Stomach (tissue), 9 donors: Measurements from ENCODE around the gene AR. TPM values are rescaled to one million over a fixed set of nuclear protein-coding genes. Genes with fewer than 3 reads are reported as not detected.

Experiments used
- DNase-seq, 2 donors: peaks; one replicate each; pipeline versions ENCODE4 v3.0.0 to v3.0.0-alpha.2; 2013 to 2019
- H3K27ac ChIP-seq, 5 donors: fragments of 200-600 bp in 4 of 5; sonication (generic) in 4 of 5; one replicate each; pipeline ENCODE4 v1.5.1; 2013 to 2019; ENCODE audit warnings: mild to moderate bottlenecking in 1 of 5, moderate library complexity in 1 of 5
- H3K27me3 ChIP-seq, 3 donors: fragments of 200-600 bp; sonication (generic); one replicate each; pipeline ENCODE4 v1.5.1; 2017 to 2019; ENCODE audit warnings: mixed run types in 1 of 3
- H3K36me3 ChIP-seq, 4 donors: fragments of 200-600 bp; sonication (generic); 1 replicate in 3 of 4; 2 replicates in 1 of 4; pipeline ENCODE4 v1.5.1; 2016 to 2019
- H3K4me1 ChIP-seq, 4 donors: fragments of 200-600 bp; sonication (generic); one replicate each; pipeline ENCODE4 v1.5.1; 2016 to 2019
- H3K4me3 ChIP-seq, 4 donors: fragments of 200-600 bp; sonication (generic) in 3 of 4; one replicate each; pipeline ENCODE4 v1.5.1; 2016 to 2019; ENCODE audit warnings: mild to moderate bottlenecking in 1 of 4
- H3K9me3 ChIP-seq, 4 donors: fragments of 200-600 bp; sonication (generic); one replicate each; pipeline ENCODE4 v1.5.1; 2016 to 2019
- EP300 ChIP-seq: sonication (generic); formaldehyde crosslinking; IDR thresholded peaks from one replicate; pipeline ENCODE4 v1.6.1; 2017; ENCODE audit warnings: antibody characterized with exemption
- POLR2A ChIP-seq, 4 donors: fragments of 450-650 bp; IDR thresholded peaks; one replicate each; pipeline ENCODE4 v1.6.1; 2016; ENCODE audit warnings: antibody characterized with exemption in 4 of 4, control low read depth in 2 of 4, mild to moderate bottlenecking in 1 of 4, moderate library complexity in 1 of 4
- POLR2AphosphoS5 ChIP-seq, 3 donors: sonication (generic); formaldehyde crosslinking; IDR thresholded peaks; one replicate each; pipeline ENCODE4 v1.6.1; 2016; ENCODE audit warnings: antibody characterized with exemption in 3 of 3
- WGBS, 5 donors: extraction: QIAGEN DNeasy Blood & Tissue Kit in 3 of 5; methylation state at CpG; one replicate each; pipeline versions ENCODE4 v1.1.5 to v1.1.7; 2013 to 2018; 5-methylcytosine and 5-hydroxymethylcytosine counted together
- intact Hi-C: fragments of 100-400 bp; cut with DNase I; formaldehyde crosslinking; loops from one replicate; pipeline ENCODE4 v1.15.1; 2023; ENCODE audit warnings: low total_unique reads
- polyA plus RNA-seq, 3 donors: library from polyadenylated mRNA; stranded (reverse); fragments of 200-250 nt; gene quantifications; one replicate each; pipeline ENCODE4 v1.2.3, GENCODE V29; 2013
- total RNA-seq, 5 donors: library from RNA; depleted of rRNA; stranded (reverse); fragments of >200 nt; gene quantifications; one replicate each; pipeline versions ENCODE4 v1.1.0 to v1.2.3, GENCODE V29; 2014 to 2016
- TF ChIP-seq, protein P1 (sequence below), 7 experiments: fragments of 450-650 bp in 4 of 7; fragments of 200-600 bp in 3 of 7; sonication (generic) in 3 of 7; IDR thresholded peaks; one replicate each; pipeline ENCODE4 v1.5.1; 2016 to 2019; ENCODE audit warnings: antibody characterized with exemption in 7 of 7, control low read depth in 2 of 7, mild to moderate bottlenecking in 1 of 7
- donor health status: healthy with polysubstance abuse.
- donor health status: Bipolar disorder and iron deficiency.
- donor health status: healthy.

AR gene
- total and polyA plus RNA-seq, 8 donors, result 0.50 to 8.8 (median 1.4) TPM

DNA sequence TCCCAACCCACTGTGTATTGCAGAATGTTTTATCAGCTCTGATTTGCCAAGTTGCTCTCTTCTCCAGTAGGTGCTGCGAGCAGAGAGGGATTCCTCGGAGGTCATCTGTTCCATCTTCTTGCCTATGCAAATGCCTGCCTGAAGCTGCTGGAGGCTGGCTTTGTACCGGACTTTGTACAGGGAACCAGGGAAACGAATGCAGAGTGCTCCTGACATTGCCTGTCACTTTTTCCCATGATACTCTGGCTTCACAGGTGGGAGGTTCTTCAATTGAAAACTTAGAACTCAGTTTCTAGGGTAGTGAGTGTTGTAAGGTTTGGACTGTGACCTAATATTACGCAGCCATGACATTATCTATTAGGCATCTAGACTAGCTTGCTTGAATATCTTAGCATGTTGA is 24.9 kb downstream of the AR start:
- no peak overlapping the region for H3K27ac ChIP-seq
- WGBS, 5 donors, result 64 to 81% (median 74%) methylated on average over 5 of the region's 5 CpGs
- TF ChIP-seq, protein P1, sequence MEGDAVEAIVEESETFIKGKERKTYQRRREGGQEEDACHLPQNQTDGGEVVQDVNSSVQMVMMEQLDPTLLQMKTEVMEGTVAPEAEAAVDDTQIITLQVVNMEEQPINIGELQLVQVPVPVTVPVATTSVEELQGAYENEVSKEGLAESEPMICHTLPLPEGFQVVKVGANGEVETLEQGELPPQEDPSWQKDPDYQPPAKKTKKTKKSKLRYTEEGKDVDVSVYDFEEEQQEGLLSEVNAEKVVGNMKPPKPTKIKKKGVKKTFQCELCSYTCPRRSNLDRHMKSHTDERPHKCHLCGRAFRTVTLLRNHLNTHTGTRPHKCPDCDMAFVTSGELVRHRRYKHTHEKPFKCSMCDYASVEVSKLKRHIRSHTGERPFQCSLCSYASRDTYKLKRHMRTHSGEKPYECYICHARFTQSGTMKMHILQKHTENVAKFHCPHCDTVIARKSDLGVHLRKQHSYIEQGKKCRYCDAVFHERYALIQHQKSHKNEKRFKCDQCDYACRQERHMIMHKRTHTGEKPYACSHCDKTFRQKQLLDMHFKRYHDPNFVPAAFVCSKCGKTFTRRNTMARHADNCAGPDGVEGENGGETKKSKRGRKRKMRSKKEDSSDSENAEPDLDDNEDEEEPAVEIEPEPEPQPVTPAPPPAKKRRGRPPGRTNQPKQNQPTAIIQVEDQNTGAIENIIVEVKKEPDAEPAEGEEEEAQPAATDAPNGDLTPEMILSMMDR (IDR thresholded peaks at IDR 0.05), result no peak
- no peak for TF ChIP-seq POLR2AphosphoS5 (IDR thresholded peaks at IDR 0.05)
- TF ChIP-seq EP300, result no peak
- TF ChIP-seq POLR2A (IDR thresholded peaks at IDR 0.05), result no peak
- H3K27me3 ChIP-seq, result no peaks in the 10 kb centered on the region
- intact Hi-C loops, result no loop called here
- no peaks in the 10 kb centered on the region for H3K9me3 ChIP-seq
- peaks cover 0 to 4% (median 0%) of the 10 kb centered on the region in 4 donors for H3K4me1 ChIP-seq
- no peaks in the 10 kb centered on the region for H3K36me3 ChIP-seq
- H3K4me3 ChIP-seq, result no peak overlapping the region
- no peak for DNase-seq

DNA sequence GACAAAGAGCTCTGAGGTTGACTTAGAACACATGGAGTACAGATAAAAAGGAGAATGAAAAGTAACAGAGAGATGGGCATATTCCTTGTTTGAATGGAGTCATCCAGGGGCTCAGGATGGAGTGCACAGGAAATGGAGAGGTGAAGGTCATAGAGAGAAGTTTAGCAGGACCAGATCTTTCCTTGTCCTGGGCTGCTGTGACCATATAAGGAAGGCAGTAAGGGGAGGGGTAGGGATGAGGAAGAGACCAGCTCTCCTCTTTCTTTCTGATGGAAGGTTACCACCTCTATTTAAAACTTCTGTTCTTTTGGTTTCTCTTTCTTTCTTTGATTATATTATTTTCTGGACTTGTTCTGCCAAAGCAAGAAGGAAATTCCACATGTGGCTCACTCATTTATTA is 27.0 kb downstream of the AR start:
- H3K36me3 ChIP-seq, result no peaks in the 10 kb centered on the region

DNA sequence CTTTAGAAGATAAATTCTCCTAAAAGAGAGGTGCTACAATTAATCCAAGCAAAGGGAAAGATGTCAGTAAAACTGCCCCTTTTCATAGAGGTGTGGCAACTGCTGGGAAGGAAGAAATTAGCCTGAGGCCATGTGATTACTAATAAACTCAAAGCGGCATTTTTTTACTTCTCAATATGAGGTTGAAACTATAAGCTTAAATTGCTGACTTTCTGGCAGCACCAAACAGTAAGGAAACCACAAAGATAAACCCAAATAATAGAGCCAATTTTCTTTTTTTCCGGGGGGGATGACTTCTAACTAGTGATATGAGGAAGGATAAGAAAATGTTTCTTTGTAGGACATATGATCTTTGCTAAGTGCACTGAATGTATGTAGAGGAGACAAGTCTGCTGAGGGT is 30.9 kb downstream of the AR start:
- intact Hi-C loops, result no loop called here
- Histone ChIP-seq H3K9me3 (no peaks in the 10 kb centered on the region), H3K36me3 (no peaks in the 10 kb centered on the region), H3K27me3 (no peaks in the 10 kb centered on the region), H3K27ac (no peak overlapping the region), H3K4me3 (no peak overlapping the region), H3K4me1 (no peaks in the 10 kb centered on the region)
- WGBS, 5 donors, result 25 to 57% (median 46%) methylated on average over 2 of the region's 2 CpGs
- TF ChIP-seq, protein P1 (IDR thresholded peaks at IDR 0.05), result no peak
- no peak for TF ChIP-seq POLR2A (IDR thresholded peaks at IDR 0.05)
- TF ChIP-seq EP300, result no peak
- no peak for TF ChIP-seq POLR2AphosphoS5 (IDR thresholded peaks at IDR 0.05)
- no peak for DNase-seq

More for the DNA sequence above, 27.0 kb downstream of the AR start:
- no peak for DNase-seq
- H3K27ac ChIP-seq, result no peak overlapping the region
- no peaks in the 10 kb centered on the region for H3K27me3 ChIP-seq
- intact Hi-C loops, result no loop called here
- H3K9me3 ChIP-seq, result no peaks in the 10 kb centered on the region
- TF ChIP-seq POLR2A (IDR thresholded peaks at IDR 0.05), result no peak
- TF ChIP-seq, protein P1 (IDR thresholded peaks at IDR 0.05), result no peak
- TF ChIP-seq POLR2AphosphoS5 (IDR thresholded peaks at IDR 0.05), result no peak
- no peak for TF ChIP-seq EP300
- no peak overlapping the region for H3K4me3 ChIP-seq
- no peaks in the 10 kb centered on the region for H3K4me1 ChIP-seq

DNA sequence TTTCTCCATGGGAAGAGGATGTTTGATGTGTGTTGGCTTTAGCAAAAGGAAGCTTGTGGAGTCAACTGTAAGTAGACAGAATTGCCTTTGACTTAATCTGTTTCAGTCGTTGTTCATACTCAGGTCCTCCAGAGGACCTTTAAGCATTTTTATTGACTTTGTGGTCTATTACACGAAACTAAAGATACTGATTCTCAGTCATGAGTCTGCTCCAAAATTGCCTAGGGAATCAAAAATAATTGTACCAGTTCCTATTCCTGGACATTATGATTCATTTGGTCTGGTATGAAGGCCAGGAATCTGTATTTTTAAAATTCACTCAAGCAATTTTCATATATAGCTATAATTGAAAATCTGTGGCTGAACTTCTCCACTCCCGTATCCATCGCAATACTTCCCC is 38.6 kb downstream of the AR start:
- no peak overlapping the region for H3K27ac ChIP-seq
- H3K36me3 ChIP-seq, result no peaks in the 10 kb centered on the region
- no peaks in the 10 kb centered on the region for H3K9me3 ChIP-seq
- H3K27me3 ChIP-seq, result no peaks in the 10 kb centered on the region
- H3K4me3 ChIP-seq, result no peak overlapping the region
- no peaks in the 10 kb centered on the region for H3K4me1 ChIP-seq
- TF ChIP-seq POLR2A (IDR thresholded peaks at IDR 0.05) (no peak), POLR2AphosphoS5 (IDR thresholded peaks at IDR 0.05) (no peak), EP300 (no peak)
- TF ChIP-seq, protein P1 (IDR thresholded peaks at IDR 0.05), result no peak
- intact Hi-C loops, result no loop called here
- no peak for DNase-seq
- WGBS, 5 donors, result 67 to 87% (median 69%) methylated on average over 4 of the region's 4 CpGs
